Middle frontal gyrus (tissue), 1 donor: ENCODE data around the gene TUBGCP6.
"Not testable (repeated sequence)": the region's sequence is repeated elsewhere in the genome, so short reads cannot be mapped to it uniquely, and the experiment has no call there.

Experiments
- DNase-seq: peaks from one replicate; pipeline ENCODE4 v3.0.0-alpha.2; 2015; ENCODE audit warnings: low spot score; ENCODE audit errors: extremely low spot score

Gene TUBGCP6

GRCh38 chr22:50280022-50280707 is 35.3 kb upstream of the TUBGCP6 start:
- DNase-seq = no peak

DNA sequence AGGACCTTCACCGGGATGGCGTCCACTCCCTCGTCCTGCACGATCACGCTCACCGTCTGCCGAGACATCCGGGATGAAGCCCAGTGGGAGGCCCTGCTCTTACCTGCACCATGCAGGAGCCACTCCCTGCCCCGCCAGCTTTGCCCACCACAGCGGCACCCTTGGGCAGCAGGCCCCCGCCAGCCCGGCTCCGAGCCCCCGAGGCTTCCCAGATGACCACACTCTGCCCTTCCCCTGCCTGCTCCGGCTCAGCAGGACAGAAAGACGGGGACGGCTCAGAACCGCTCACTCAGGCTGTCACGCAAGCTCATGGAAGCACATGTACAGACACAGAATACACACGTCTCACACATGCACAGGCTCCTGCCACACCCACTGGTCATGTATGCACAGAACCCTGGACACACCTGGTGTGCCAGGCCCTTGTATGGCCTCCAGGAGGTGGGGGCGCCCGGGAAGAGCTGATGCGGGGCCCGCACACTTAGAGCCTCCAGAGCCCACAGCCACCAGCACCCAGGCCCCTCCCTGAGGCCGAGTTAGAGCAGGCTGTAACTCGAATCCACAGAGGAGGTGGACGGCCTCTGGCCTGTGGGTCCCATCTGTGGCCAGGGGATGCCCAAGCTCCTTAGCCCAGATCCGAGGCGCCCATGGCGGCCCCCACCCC is 34.3 kb upstream of the TUBGCP6 start:
- no peak for DNase-seq

GRCh38 chr22:50278461-50278860 is 33.6 kb upstream of the TUBGCP6 start:
- DNase-seq = no peak

DNA sequence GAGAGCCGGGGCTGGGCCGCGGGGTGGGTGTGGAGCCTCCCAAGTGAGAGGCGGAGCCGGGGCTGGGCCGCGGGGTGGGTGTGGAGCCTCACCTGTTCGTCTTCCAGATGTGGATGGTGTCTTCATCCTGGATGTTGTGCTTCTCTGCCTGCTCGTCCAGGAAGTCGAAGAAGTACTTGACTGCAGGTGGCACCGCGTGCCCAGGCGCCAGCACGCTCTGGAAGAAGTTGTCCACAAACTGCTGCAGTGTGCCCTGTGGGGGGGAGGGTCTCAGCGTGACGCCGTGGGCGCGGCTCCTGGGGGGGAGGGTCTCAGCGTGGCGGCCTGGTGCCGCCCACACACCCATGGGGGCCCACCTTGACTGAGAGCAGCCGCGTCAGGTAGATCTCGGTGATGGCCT is 32.9 kb upstream of the TUBGCP6 start:
- no peak for DNase-seq

DNA sequence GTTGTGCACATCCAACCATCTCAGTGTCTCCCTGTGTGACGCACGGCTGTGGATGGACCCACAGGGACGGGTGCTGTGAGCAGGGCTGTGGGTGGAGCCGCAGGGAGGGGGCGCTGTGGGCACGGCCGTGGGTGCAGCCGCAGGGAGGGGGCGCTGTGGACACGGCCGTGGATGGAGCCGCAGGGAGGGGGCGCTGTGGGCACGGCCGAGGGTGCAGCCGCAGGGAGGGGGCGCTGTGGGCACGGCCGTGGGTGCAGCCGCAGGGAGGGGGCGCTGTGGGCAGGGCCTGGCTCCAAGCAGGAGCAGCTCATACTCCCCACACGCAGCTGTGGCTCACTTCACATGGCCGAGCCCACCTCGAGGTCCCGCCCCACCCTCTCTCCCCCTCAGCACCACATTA is 31.3 kb upstream of the TUBGCP6 start:
- DNase-seq = peak; percentile 76

GRCh38 chr22:50275181-50276055 is 30.6 kb upstream of the TUBGCP6 start:
- no peak for DNase-seq

DNA sequence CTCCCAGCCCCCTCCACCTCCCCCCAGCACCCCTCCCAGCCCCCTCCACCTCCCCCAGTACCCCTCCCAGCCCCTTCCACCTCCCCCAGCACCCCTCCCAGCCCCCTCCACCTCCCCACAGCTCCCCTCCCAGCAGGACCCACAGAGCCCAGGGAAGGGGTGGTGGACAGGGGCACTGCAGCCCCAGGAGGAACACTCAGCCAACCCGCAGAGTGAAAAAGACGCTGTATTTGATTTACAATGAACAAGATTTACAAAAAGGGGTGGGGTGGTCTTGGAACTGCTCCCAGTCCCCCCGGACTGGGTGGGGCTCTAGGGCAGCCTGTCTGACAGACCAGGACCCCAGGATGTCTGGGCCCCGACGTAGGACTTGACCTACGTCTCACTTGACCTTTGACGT is 29.9 kb upstream of the TUBGCP6 start:
- no peak for DNase-seq

GRCh38 chr22:50274311-50274710 is 29.5 kb upstream of the TUBGCP6 start:
- DNase-seq = peak; percentile 60

GRCh38 chr22:50273781-50274180 is 29.0 kb upstream of the TUBGCP6 start:
- not testable (repeated sequence) for DNase-seq

- not testable (repeated sequence) for DNase-seq
These were observed 28.5 kb upstream of the TUBGCP6 start for GRCh38 chr22:50273352-50273751.

GRCh38 chr22:50272044-50272802 is 27.4 kb upstream of the TUBGCP6 start:
- DNase-seq = no peak

- DNase-seq = peak; percentile 56
These were observed 26.7 kb upstream of the TUBGCP6 start for GRCh38 chr22:50271519-50271970.

GRCh38 chr22:50270666-50271394 is 26.0 kb upstream of the TUBGCP6 start:
- DNase-seq = no peak

GRCh38 chr22:50269970-50270665 is 25.3 kb upstream of the TUBGCP6 start, which contains the start of gene MAPK11:
Gene MAPK11, minus strand, starts transcription at chr22:50270380. Its CDS starts 88 bp downstream, at chr22:50270292.
- no peak for DNase-seq

DNA sequence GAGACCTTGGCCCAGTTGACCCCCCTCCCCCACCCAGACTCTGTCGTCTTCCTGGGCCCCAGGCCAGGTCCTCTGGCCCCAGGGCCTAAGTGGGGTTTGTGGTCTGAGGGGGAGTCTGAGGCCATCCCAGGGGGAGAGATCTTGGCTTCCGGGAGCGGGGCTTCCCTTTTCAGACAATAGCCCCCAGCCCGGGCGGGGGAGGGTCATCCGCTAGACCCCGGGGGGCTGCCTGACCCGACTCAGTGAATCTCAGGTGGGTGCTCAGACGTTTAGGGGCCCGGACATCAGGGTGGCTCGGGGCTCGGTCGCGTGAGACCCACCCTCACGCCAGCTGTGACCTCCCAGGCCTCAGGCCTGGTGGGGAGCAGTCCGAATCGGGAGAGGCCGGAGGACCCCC is 24.7 kb upstream of the TUBGCP6 start:
- DNase-seq = no peak

DNA sequence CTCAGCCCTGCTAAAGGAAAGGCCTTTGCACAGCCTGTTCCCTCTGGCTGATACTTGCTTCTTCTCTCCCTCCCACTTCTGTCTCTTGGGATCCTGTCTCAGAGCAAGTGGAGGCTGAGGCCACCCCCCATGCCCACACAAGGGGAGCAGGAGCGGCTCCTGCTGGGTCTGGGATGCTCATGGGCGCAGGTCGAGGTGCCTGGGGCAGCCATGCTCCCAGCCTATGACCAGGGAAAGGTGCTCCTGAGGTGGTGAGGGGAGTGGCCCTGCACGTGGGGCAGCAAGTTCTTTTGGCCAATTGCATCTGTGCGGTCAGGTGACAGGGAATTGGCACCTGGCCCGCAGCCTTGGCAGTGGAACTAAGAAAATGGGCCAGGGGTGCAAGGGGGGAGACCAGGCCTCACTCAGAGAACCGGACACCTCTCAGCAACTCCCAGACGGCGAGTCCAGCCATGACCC is 23.9 kb upstream of the TUBGCP6 start:
- DNase-seq = no peak

GRCh38 chr22:50267591-50268390 is 23.0 kb upstream of the TUBGCP6 start:
- no peak for DNase-seq

GRCh38 chr22:50266994-50267393 is 22.2 kb upstream of the TUBGCP6 start:
- DNase-seq = no peak
